Right renal pelvis (tissue), 4 donors: ENCODE measurements around the gene CACNB2. TPM values are rescaled to one million over a fixed set of nuclear protein-coding genes. Genes with fewer than 3 reads are reported as not detected.

ENCODE experiments used
- DNase-seq, 4 donors: peaks; one replicate each; pipeline ENCODE4 v3.0.0-alpha.2; 2013; ENCODE audit warnings: low read depth in 4 of 4, low spot score in 3 of 4, missing footprints in 1 of 4
- polyA plus RNA-seq, 4 donors: library from polyadenylated mRNA; unstranded; fragments of 120-200 nt; gene quantifications; one replicate each; pipeline ENCODE4 v1.2.1, GENCODE V29; 2013; ENCODE audit not compliant: insufficient read length in 4 of 4

CACNB2 gene
- polyA plus RNA-seq, 4 donors, result 3.0 to 3.4 (median 3.3) TPM

DNA sequence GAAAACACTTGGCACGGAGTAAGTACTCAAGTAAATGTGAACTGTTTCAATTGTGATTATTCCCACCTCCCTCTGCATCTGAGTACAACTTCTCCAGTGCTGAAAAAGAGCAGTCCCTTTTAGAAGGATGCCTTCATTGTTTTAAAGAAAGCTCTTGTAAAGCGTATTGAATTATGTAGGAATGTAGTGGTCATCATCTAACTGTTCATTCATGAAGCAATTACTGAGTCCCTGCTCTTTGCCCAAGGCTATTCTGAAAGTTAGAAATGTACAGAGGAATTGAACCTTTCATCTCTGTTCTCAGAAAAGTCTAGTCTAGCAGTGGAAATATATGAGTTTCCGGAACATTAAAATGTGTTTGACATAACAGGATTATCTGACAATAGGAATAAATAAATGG lies 127.8 kb downstream of the CACNB2 start:
- DNase-seq, result no peak

DNA sequence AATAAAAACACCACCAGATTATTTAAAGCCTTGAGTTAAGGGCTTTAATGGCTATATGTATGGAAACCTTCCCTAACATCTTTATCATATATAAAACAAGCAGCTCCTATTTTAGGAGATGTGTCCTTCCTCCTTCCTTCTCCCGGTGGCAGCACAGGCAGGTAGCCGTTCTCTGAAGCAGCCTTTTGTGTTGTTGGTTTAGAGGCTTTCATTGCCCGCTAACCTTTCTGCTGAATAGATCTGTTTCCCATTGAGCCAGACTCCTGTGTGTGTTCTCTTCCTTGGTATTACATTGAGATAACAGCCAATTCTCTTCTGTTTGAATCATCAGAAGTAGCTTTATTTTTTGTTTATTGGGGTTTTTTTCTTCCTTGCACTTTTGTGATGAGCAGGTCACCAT lies 131.3 kb downstream of the CACNB2 start:
- no peak for DNase-seq

GRCh38 chr10:18273039-18273438 lies 132.8 kb downstream of the CACNB2 start:
- no peak for DNase-seq

DNA sequence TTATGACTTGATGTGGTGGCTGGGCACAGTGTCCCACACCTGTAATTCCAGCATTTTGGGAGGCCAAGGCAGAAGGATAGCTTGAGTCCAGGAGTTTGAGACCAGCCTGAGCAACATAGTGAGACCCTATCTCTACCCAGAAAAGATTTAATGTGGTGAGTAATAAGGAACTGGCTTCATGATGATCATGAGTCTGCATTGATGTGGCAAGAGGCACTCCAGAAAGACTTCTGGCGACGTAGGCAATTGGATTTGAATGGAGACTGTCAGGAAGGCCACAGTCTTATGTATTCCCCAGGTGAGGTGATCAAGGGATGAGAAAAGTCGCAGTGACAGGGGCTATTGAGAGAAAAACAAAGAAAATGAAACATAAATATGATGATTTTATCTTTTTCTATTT lies 138.0 kb downstream of the CACNB2 start:
- DNase-seq, result no peak

DNA sequence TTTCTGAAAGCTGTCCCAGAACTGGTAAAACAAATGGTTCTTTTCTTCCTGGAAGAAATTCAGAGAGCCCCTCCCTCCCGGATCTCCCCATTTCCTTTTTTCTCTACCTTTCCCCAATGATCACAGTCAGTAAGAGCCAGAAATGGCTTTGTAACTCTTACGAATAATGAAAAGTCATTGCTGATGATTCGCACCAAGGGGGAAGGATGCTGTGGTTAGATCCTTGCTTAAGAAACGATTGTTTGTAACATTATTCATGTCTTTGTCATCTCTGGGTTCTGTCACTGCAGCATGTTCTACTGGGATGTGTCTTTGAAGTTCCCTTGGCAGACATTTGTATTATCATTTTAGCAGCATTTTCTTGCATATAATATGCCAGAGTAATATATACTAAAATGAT lies 138.9 kb downstream of the CACNB2 start:
- no peak for DNase-seq

- no peak for DNase-seq
Observed at GRCh38 chr10:18282094-18282493, 141.9 kb downstream of the CACNB2 start.

GRCh38 chr10:18290651-18291313 lies 150.6 kb downstream of the CACNB2 start:
- DNase-seq, result no peak

- no peak for DNase-seq
Observed at GRCh38 chr10:18293536-18294510, 153.6 kb downstream of the CACNB2 start.

DNA sequence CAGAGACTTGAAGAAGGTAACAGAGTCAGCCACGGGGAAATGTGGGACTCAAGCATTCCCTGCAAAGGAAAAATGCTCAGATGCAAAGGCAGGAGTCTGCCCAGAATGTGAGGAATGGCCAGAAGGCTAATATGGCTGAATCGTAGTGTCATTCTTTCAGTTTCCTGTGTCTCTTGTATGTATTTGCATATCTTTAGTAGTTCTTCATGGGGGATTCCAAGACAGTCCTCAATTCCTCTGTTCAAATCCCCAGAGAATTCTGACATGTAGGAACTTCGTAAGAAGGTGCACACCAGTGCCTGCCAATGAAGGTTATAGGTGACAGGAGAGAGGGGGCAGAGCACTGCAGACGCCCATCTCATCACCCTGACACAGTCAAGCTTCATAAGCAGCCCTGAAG lies 154.4 kb downstream of the CACNB2 start:
- no peak for DNase-seq

GRCh38 chr10:18297659-18298058 lies 157.4 kb downstream of the CACNB2 start:
- DNase-seq, result no peak

- DNase-seq, result no peak
Observed at GRCh38 chr10:18298256-18298655, 158.0 kb downstream of the CACNB2 start.

- DNase-seq, result no peak
Observed at GRCh38 chr10:18303851-18304801, 163.9 kb downstream of the CACNB2 start.

DNA sequence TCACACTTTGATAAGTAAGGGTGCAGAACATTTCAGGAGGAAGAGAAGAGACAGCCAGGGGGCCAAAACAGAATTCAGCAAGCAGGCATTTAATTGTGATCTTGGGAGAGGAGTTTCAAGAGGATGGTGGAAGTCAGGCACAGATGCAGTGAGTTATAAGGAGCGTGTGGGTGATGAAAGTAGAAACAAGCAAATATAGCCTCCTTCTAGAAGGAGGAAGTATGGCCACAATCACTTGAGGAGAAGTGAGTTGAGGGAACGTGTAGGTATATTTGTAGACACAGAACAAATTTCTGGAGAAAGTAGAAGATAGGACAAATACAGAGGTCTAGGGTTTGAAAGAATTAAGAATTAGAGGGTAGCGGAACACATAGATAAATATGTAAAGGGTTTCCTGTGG lies 165.8 kb downstream of the CACNB2 start:
- DNase-seq, result no peak

DNA sequence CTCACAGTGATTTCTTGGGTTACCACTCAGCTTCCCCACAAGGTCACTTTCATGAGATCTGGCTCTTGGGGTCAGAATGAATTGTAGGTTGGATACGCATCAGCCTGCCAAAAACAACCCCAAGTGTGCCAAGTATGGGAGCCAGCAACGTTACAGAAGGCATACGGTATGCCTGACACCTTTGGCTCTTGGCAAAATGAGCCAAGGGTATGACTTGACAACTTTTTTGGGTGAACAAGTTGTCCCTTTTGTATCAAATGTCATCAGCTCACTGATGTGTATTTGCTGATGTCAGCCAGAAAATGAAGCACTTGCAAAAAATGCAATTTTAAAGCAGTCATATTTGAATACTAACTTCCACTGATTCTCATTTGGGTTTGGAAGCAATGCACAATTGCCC lies 168.4 kb downstream of the CACNB2 start:
- no peak for DNase-seq

- no peak for DNase-seq
Observed at GRCh38 chr10:18310761-18311160, 170.5 kb downstream of the CACNB2 start.

DNA sequence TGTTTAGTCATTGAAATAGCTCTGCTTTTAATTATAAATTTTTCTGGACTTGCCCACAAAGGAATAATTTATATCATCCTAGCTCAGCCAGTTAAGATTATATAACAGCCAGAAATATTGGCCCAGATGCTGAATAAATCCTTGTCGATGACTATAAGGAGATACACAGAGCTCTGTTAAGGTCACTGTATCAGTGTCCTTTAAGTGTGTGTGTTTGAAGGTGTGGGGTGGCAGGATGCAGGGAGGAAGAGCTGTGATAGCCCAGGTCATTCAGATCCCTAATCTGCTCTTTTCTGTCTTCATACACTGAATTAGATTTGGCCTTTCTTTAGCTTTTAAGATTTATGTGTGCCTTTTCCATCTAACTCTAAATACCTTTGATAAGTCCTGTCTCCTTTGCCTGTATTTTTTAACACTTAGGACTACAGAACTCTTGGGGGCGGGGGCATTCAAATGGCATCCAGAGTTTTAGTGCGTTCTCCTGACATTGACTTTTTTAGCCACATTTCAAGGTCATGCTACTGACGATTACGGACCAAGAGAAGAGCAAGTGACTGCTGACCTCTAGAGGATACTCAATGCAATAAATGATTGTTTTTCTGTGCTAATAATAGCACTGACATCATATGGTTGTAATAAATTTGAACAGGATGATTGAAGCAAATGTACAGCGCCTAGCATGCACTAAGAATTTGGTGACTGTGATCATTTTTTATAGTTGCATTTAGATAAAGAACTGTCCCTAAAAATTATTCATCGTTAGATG lies 172.3 kb downstream of the CACNB2 start:
- DNase-seq, result peak in 1 of 4 donors; percentile 54

DNA sequence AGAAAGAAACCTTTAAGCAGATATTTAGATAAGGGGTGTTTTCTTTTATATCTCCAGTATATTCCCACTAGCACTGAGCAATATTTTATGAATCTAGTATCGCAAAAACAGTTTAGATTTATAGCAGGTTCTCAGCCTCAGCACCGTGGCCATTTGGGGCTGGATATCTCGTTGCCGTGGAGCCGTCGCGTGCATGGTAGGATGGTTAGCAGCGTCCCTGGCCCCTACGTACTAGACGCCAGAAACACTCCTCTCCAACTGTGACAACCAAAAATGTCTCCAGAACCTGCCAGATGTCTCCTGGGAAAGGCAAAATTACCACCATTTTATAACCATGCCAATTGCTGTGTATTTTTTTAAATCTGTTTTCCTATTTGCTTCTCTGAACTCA lies 172.9 kb downstream of the CACNB2 start:
- no peak for DNase-seq

DNA sequence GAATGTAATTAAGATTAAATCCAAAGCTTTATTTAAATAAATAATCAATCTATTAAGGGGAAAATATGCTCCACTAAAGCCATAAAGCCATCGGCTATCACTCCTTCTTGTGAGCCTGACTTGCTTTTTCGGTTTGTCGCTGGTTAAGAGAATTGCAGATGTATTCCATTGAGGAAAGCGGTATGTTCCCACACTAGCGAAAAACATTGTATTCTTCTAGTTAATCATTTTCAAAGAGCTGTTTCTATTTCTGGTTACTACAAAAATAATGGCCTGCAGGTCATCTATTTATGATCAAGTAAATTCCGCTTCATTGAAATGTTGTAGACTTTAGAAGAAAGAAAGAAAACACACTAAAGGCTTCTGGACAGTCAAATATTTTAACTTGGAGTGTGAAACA lies 173.4 kb downstream of the CACNB2 start:
- no peak for DNase-seq

DNA sequence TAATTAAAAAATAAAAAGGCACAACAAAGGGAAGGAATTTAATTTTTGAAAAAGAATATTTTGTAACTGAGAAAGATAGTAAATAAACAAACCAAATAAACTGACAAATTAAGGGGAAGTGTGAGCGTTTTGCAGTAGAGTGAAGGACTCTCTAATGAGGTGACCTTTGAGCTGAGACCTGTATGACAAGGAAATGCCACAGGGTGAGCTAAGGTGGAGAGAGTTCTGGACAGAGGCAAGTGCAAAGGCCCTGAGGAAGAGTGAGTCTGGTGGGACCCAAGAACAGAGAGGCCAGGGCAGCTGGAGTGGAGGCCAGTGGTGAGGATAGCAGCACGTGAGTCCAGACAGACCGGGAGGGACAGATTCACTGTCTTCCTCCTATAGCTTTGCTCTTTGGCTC lies 179.4 kb downstream of the CACNB2 start:
- no peak for DNase-seq

DNA sequence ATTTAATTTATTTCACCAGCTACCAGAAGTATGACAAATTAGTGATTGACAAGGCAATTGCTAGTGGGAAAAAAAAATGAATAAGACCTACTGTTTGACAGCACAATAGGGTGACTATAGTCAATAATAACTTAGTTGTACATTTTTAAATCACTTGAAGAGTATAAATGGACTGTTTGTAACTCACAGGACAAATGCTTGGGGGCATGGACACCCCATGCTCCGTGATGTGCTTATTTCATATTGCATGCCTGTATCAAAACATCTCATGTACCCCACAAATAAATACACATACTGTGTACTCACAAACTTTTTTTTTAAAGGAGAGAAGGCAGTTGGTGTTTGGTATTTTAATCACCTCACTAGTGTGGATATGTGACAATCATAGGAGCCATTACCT lies 181.1 kb downstream of the CACNB2 start:
- no peak for DNase-seq
